Activated T-helper 1 cell treated with anti-CD3 and anti-CD28 coated beads, Interleukin-12 subunit alpha, Interleukin-12 subunit beta, Interleukin-2, Interleukin-4 antibody, amounts not matched to agents 30 ng/mL and 10 ng/mL and 1 ng/mL, durations not matched to agents 14 hours and 24 hours and 36 hours (primary cell): ENCODE measurements around the gene BRSK2. TPM values are rescaled to one million over a fixed set of nuclear protein-coding genes. Genes with fewer than 3 reads are reported as not detected.

Source experiments
- DNase-seq: peaks from one replicate; pipeline ENCODE4 v3.0.0; 2021; ENCODE audit warnings: low spot score
- H3K27ac Mint-ChIP-seq: one replicate; pipeline ENCODE4 v1.8.0; 2021; ENCODE audit warnings: mild to moderate bottlenecking, mixed read lengths
- H3K27me3 Mint-ChIP-seq: one replicate; pipeline ENCODE4 v1.8.0; 2022; ENCODE audit warnings: mild to moderate bottlenecking, moderate library complexity, mixed read lengths; ENCODE audit not compliant: insufficient read depth
- H3K36me3 Mint-ChIP-seq: one replicate; pipeline ENCODE4 v1.8.0; 2021; ENCODE audit warnings: low read depth, mixed read lengths
- H3K4me1 Mint-ChIP-seq: one replicate; pipeline ENCODE4 v1.8.0; 2021; ENCODE audit warnings: low read depth, mixed read lengths
- H3K4me3 Mint-ChIP-seq: one replicate; pipeline ENCODE4 v1.8.0; 2021; ENCODE audit warnings: mild to moderate bottlenecking, moderate library complexity, mixed read lengths
- H3K9me3 Mint-ChIP-seq: one replicate; pipeline ENCODE4 v1.8.0; 2021; ENCODE audit warnings: mixed read lengths
- intact Hi-C: fragments of 100-400 bp; cut with micrococcal nuclease; formaldehyde crosslinking; loops from one replicate; pipeline ENCODE4 v1.15.1; 2024
- total RNA-seq: library from RNA; stranded (reverse); gene quantifications from 2 replicates; pipeline ENCODE4 v1.2.3, GENCODE V29; 2022

Gene BRSK2
- total RNA-seq, 1 donor from 2014 or later = 0.36 TPM

DNA sequence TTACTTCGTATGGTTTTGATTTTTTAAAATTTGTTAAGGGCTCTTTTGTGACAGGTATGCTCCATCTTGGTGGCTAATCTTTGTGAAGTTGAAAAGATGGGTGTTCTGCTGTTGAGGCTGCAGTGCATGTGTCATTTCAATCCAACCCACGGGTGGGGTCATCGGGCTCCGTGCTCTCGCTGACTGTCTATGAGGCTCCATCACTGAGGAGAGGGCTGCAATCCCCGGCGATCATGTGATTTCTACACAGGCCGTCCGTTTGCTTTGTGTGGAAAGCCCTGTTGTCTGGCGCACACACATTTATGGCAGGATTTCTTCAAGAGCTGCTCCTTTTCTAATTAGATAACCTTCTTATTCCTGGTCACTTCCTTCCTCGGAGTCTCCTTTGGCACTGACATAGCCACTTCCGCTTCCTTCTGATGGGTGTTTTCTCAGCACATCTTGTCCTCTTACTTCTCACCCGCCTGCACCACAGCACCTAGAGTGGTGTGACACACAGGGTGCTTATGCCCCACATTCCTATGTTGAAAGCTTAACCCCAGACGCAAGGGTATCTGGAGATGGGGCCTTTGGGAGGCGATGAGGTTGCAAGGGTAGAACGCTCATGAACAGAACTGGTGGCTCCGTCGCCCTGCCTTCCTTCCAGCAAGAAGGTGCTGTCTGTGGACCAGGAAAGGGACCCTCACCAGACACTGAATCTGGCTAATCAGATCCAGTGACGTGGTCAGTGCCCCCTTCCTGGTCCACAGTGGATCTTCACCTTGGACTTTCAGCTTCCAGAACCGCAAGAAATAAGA lies 87.4 kb downstream of the BRSK2 start:
- Mint-ChIP-seq H3K9me3 (no peaks in the 10 kb centered on the region), H3K27me3 (no peaks in the 10 kb centered on the region), H3K36me3 (peaks cover 9% of the 10 kb centered on the region), H3K27ac (no peak overlapping the region), H3K4me1 (no peaks in the 10 kb centered on the region), H3K4me3 (no peak overlapping the region)
- DNase-seq = no peak
- intact Hi-C loops = no loop called here

DNA sequence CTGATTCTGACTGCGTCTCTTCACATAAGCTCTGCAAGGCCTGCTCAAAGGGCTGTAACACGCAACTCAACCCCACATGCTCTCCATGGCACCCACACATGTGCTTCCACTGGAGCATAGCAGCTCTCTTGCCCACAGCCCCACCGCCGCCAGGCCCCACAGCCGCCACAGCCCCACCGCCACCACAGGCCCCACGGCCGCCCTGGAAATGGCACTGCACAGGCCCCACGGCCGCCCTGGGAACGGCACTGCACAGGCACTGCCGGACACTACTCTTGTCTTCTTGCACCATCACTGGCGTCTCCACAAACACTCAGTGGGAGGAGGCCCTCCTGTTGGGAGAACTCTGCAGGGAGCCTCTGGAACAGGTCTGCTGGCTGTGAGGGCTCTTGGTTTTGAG lies 88.3 kb downstream of the BRSK2 start:
- DNase-seq = no peak
- Mint-ChIP-seq H3K27ac (no peak overlapping the region), H3K9me3 (no peaks in the 10 kb centered on the region), H3K4me3 (no peak overlapping the region), H3K36me3 (peaks cover 9% of the 10 kb centered on the region), H3K4me1 (no peaks in the 10 kb centered on the region), H3K27me3 (no peaks in the 10 kb centered on the region)
- intact Hi-C loops = no loop called here

DNA sequence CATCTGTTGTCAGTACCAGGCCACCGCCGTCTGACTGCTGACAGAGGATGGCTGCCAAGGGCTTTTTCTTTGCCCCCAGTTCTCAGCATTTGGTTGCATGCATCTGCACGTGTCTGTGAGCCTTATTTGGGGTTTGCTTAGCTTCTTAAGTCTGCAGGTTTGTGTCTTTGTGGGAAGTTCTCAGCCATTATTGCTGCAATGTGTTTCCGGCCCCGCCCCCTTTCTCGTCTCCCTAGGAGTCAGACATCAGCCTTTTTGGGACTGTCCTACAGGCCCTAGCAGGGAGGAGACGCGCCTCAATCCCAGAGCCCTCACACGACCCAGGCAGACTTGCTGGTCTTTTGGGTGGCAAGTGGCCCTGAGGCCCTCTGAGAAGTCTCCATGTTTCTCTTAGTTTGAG lies 88.8 kb downstream of the BRSK2 start:
- Mint-ChIP-seq H3K27me3 (no peaks in the 10 kb centered on the region), H3K4me1 (no peaks in the 10 kb centered on the region), H3K4me3 (no peak overlapping the region), H3K36me3 (peaks cover 9% of the 10 kb centered on the region), H3K9me3 (no peaks in the 10 kb centered on the region), H3K27ac (no peak overlapping the region)
- intact Hi-C loops = no loop called here
- DNase-seq = no peak

GRCh38 chr11:1479006-1479677 lies 89.4 kb downstream of the BRSK2 start:
- Mint-ChIP-seq H3K4me3 (no peak overlapping the region), H3K4me1 (no peaks in the 10 kb centered on the region), H3K27ac (no peak overlapping the region), H3K9me3 (no peaks in the 10 kb centered on the region), H3K36me3 (peaks cover 7% of the 10 kb centered on the region), H3K27me3 (no peaks in the 10 kb centered on the region)
- no peak for DNase-seq
- intact Hi-C loops = no loop called here

DNA sequence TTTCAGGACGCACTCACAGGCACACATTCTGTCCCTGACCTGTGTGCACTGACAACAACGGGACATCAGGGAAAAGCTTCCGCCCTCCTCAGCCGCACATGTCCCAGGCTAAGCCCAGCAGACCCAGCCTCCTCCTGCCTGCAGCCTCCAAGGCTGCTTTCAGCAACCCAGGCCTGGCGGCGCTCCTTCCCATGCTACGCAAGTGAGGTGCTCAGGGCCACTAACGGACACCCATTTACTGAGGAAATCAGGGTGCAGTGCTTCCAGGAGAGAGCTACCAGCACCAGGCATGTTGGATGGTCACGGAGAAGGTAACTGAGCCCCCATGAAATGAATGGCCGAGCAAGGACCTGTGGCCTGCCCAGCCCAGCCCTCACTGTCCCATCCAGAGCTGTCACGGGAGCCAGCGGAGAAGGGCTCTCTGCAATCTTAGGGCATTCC lies 90.0 kb downstream of the BRSK2 start:
- no peaks in the 10 kb centered on the region for H3K27me3 Mint-ChIP-seq
- peaks cover 6% of the 10 kb centered on the region for H3K36me3 Mint-ChIP-seq
- no peak overlapping the region for H3K4me3 Mint-ChIP-seq
- H3K9me3 Mint-ChIP-seq = no peaks in the 10 kb centered on the region
- intact Hi-C loops = no loop called here
- H3K27ac Mint-ChIP-seq = no peak overlapping the region
- DNase-seq = no peak
- H3K4me1 Mint-ChIP-seq = no peaks in the 10 kb centered on the region

DNA sequence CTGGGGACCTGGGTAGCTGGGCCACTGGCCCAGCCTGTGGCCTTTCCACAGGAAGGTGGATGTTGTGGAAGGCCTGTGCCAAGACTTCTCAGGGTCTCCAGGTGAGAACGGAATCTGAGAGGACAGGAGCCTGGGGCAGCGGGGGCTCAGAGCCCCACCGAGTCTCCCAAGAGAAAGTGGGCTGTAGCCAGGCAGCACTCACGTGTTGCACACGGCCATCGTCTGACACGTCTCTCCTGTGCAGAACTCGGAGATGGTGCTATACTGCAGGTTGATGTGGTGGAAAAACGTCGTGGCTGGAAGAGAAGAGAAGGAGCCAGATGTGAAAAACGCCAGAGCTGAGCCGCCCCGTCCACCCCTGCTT lies 90.4 kb downstream of the BRSK2 start:
- H3K9me3 Mint-ChIP-seq = no peaks in the 10 kb centered on the region
- no peak for DNase-seq
- intact Hi-C loops = no loop called here
- peaks cover 6% of the 10 kb centered on the region for H3K36me3 Mint-ChIP-seq
- no peaks in the 10 kb centered on the region for H3K4me1 Mint-ChIP-seq
- no peak overlapping the region for H3K27ac Mint-ChIP-seq
- H3K27me3 Mint-ChIP-seq = no peaks in the 10 kb centered on the region
- no peak overlapping the region for H3K4me3 Mint-ChIP-seq

GRCh38 chr11:1480555-1481482 lies 91.1 kb downstream of the BRSK2 start:
- no peak for DNase-seq
- Mint-ChIP-seq H3K9me3 (no peaks in the 10 kb centered on the region), H3K36me3 (peaks cover 6% of the 10 kb centered on the region), H3K4me1 (no peaks in the 10 kb centered on the region), H3K27me3 (no peaks in the 10 kb centered on the region), H3K4me3 (no peak overlapping the region), H3K27ac (no peak overlapping the region)
- intact Hi-C loops = no loop called here

- H3K36me3 Mint-ChIP-seq = peaks cover 2% of the 10 kb centered on the region
- intact Hi-C loops = no loop called here
- no peak overlapping the region for H3K4me3 Mint-ChIP-seq
- H3K27ac Mint-ChIP-seq = no peak overlapping the region
- no peak for DNase-seq
- H3K9me3 Mint-ChIP-seq = no peaks in the 10 kb centered on the region
- H3K27me3 Mint-ChIP-seq = no peaks in the 10 kb centered on the region
- H3K4me1 Mint-ChIP-seq = no peaks in the 10 kb centered on the region
Measured at GRCh38 chr11:1481483-1481825, 91.7 kb downstream of the BRSK2 start.

DNA sequence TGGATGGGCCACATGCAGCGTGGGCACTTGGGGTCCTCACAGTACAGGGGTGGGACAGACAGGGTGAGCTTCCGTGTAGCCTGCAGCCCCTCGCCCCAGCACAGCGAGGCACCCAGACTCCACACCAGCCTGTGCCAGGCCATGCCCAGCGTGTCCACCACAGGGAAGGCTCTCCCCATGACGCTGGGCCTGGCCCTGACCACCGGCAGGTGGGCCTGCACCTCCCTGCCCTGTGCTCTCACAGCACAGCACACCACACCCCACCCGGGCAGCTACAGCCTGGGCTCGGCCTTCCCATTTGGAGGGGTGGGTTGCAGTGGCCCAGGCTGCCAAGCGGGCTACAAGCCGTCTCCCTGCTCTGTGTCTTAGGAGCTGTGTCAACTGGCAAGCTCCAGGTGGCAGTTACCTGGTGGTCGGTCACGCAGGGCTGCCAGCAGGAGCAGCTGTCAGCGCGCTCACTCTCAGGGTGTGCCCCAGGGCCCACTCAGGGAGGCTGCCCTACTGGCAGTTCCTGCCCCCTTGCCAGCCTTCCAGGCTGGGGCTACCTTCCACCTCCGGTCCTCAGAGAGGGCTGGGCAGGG lies 92.2 kb downstream of the BRSK2 start:
- Mint-ChIP-seq H3K4me1 (no peaks in the 10 kb centered on the region), H3K27ac (no peak overlapping the region), H3K9me3 (no peaks in the 10 kb centered on the region), H3K27me3 (no peaks in the 10 kb centered on the region), H3K4me3 (no peak overlapping the region), H3K36me3 (peaks cover 2% of the 10 kb centered on the region)
- intact Hi-C loops = no loop called here
- DNase-seq = no peak

- Mint-ChIP-seq H3K9me3 (no peaks in the 10 kb centered on the region), H3K4me1 (no peaks in the 10 kb centered on the region), H3K27me3 (no peaks in the 10 kb centered on the region), H3K27ac (no peak overlapping the region), H3K36me3 (peaks cover 2% of the 10 kb centered on the region), H3K4me3 (no peak overlapping the region)
- intact Hi-C loops = no loop called here
- DNase-seq = no peak
Measured at GRCh38 chr11:1482581-1483444, 93.1 kb downstream of the BRSK2 start.

DNA sequence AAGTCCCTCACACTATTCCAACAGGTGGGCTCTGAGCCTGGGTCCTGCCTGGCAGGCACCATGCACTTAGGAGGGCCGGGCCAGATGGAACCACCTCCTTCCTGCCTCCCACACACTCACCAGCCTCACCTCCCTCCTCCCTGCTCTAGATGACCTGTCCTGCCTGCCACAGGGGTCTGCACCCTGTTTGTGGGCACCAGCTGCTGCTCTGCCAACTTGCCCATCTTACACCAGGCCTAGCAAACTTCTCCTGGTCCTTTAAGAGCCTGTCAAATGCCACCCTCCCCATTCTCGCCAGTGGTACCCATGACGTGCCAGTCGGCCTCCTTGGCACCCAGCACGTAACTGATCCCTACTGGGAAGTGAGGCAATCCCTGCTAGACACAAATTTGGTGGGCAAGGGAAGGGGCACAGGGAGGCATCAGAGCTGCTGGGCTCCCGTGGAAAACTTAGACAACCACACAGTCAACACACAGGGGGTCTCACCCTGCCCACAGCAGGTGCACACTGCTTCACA lies 93.8 kb downstream of the BRSK2 start:
- no peaks in the 10 kb centered on the region for H3K9me3 Mint-ChIP-seq
- intact Hi-C loops = no loop called here
- peaks cover 2% of the 10 kb centered on the region for H3K36me3 Mint-ChIP-seq
- H3K27me3 Mint-ChIP-seq = no peaks in the 10 kb centered on the region
- no peak overlapping the region for H3K27ac Mint-ChIP-seq
- no peaks in the 10 kb centered on the region for H3K4me1 Mint-ChIP-seq
- no peak overlapping the region for H3K4me3 Mint-ChIP-seq
- no peak for DNase-seq
